Ishikawa (cell line): ENCODE data around the gene CARS1.

Source experiments
- CEBPB ChIP-seq: IDR thresholded peaks from 2 replicates; pipeline ENCODE4 v1.6.1; 2012
- EP300 ChIP-seq: IDR thresholded peaks from 2 replicates; pipeline ENCODE4 v1.6.1; 2012; ENCODE audit warnings: borderline replicate concordance
- FOXM1 ChIP-seq: IDR thresholded peaks from 2 replicates; pipeline ENCODE4 v1.6.1; 2012; ENCODE audit warnings: low read depth, borderline replicate concordance
- MAX ChIP-seq: IDR thresholded peaks from 2 replicates; pipeline ENCODE4 v1.6.1; 2012
- NFIC ChIP-seq: IDR thresholded peaks from 2 replicates; pipeline ENCODE4 v1.6.1; 2012
- REST ChIP-seq: IDR thresholded peaks from 2 replicates; pipeline ENCODE4 v1.6.1; 2012; ENCODE audit warnings: low read depth, mild to moderate bottlenecking
- TAF1 ChIP-seq: IDR thresholded peaks from 2 replicates; pipeline ENCODE4 v1.6.1; 2012; ENCODE audit warnings: low read depth, mild to moderate bottlenecking
- TCF12 ChIP-seq: IDR thresholded peaks from 2 replicates; pipeline ENCODE4 v1.6.1; 2012; ENCODE audit warnings: low read depth
- TEAD4 ChIP-seq: IDR thresholded peaks from 2 replicates; pipeline ENCODE4 v1.6.1; 2012
- YY1 ChIP-seq: IDR thresholded peaks from 2 replicates; pipeline ENCODE4 v1.6.1; 2012; ENCODE audit warnings: low read depth

GRCh38 chr11:3074912-3075589, 17.8 kb upstream of the CARS1 start:
- no peak; the same call in 1 of the 2 replicates for TF ChIP-seq TEAD4
- TF ChIP-seq FOXM1, result peak; percentile 65
- no peak for TF ChIP-seq CEBPB
- TF ChIP-seq TCF12, result peak; percentile 83
- TF ChIP-seq NFIC, result peak; percentile 73
- no peak for TF ChIP-seq REST
- no peak for TF ChIP-seq TAF1
- TF ChIP-seq MAX, result no peak
- peak; percentile 81 for TF ChIP-seq EP300
- no peak for TF ChIP-seq YY1
